ENCODE measurements around the gene MAML2. TPM values are rescaled to one million over a fixed set of nuclear protein-coding genes. Genes with fewer than 3 reads are reported as not detected.

The MAML2 gene
- total RNA-seq, 1 experiment from 2014 or later = 2.9 TPM

GRCh38 chr11:96134602-96135001 lies 208.4 kb downstream of the MAML2 start:
- H3K27me3 ChIP-seq (ENCODE audit: control insufficient read depth, insufficient read depth, low read length) = no peaks in the 10 kb centered on the region
- CTCF ChIA-PET = no interaction called here
- no peak for TF ChIP-seq POLR2AphosphoS5 (IDR thresholded peaks at IDR 0.05; ENCODE audit: low read depth, low read length)
- TF ChIP-seq SIN3A (IDR thresholded peaks at IDR 0.05; ENCODE audit: borderline replicate concordance, insufficient read depth, low read depth, low read length) = no peak
- no peak for TF ChIP-seq TCF7L2 (IDR thresholded peaks at IDR 0.05; ENCODE audit: low read depth, low read length)
- TF ChIP-seq REST (IDR thresholded peaks at IDR 0.05; ENCODE audit: insufficient read depth in 1 of 2, low read depth in 2 of 2, low read length in 1 of 2) = no peak
- TF ChIP-seq CTCF (IDR thresholded peaks at IDR 0.05) = no peak
- in situ Hi-C loops (cut with HindIII; ENCODE audit: low pct_unique_long_range_greater_than_20kb, low sequenced_read_pairs) (no loop called here), intact Hi-C loops (cut with micrococcal nuclease; ENCODE audit: unreplicated experiment) (no loop called here)
- H3K4me3 ChIP-seq (ENCODE audit: low read depth in 2 of 2, low read length in 2 of 2) = no peak overlapping the region
- POLR2A ChIA-PET = no interaction called here
- no peak for ATAC-seq
- H3K36me3 ChIP-seq (ENCODE audit: control insufficient read depth, insufficient read depth, low read length) = no peaks in the 10 kb centered on the region
- H3K4me1 ChIP-seq (ENCODE audit: control insufficient read depth, insufficient read depth, low read length) = no peaks in the 10 kb centered on the region
- no peaks in the 10 kb centered on the region for H3K9me3 ChIP-seq (ENCODE audit: control insufficient read depth, insufficient read depth, low read depth, low read length)
- no peak for DNase-seq (ENCODE audit: low read depth, low spot score)
- no peak overlapping the region for H3K27ac ChIP-seq (ENCODE audit: low read length)
- no TSS peak for BruUV-seq (replicated peaks)

GRCh38 chr11:96132437-96132836 lies 210.6 kb downstream of the MAML2 start:
- no peaks in the 10 kb centered on the region for H3K27me3 ChIP-seq (ENCODE audit: control insufficient read depth, insufficient read depth, low read length)
- H3K27ac ChIP-seq (ENCODE audit: low read length) = no peak overlapping the region
- H3K36me3 ChIP-seq (ENCODE audit: control insufficient read depth, insufficient read depth, low read length) = no peaks in the 10 kb centered on the region
- ChIA-PET POLR2A (no interaction called here), CTCF (interaction anchor here (0.5 kb wide), 1 partner anchor 11 kb away, joined by 8 read pairs; no protein-coding TSS in a partner anchor)
- ATAC-seq (peak; percentile 79), DNase-seq (ENCODE audit: low read depth, low spot score) (peak; percentile 30)
- no peak overlapping the region for H3K4me3 ChIP-seq (ENCODE audit: low read depth in 2 of 2, low read length in 2 of 2)
- TF ChIP-seq TCF7L2 (IDR thresholded peaks at IDR 0.05; ENCODE audit: low read depth, low read length) = no peak
- TF ChIP-seq POLR2AphosphoS5 (IDR thresholded peaks at IDR 0.05; ENCODE audit: low read depth, low read length) = no peak
- no peak for TF ChIP-seq REST (IDR thresholded peaks at IDR 0.05; ENCODE audit: insufficient read depth in 1 of 2, low read depth in 2 of 2, low read length in 1 of 2)
- TF ChIP-seq CTCF (IDR thresholded peaks at IDR 0.05) = no peak
- no peak for TF ChIP-seq SIN3A (IDR thresholded peaks at IDR 0.05; ENCODE audit: borderline replicate concordance, insufficient read depth, low read depth, low read length)
- no peaks in the 10 kb centered on the region for H3K4me1 ChIP-seq (ENCODE audit: control insufficient read depth, insufficient read depth, low read length)
- in situ Hi-C loops (cut with HindIII; ENCODE audit: low pct_unique_long_range_greater_than_20kb, low sequenced_read_pairs) (no loop called here), intact Hi-C loops (cut with micrococcal nuclease; ENCODE audit: unreplicated experiment) (no loop called here)
- no TSS peak for BruUV-seq (replicated peaks)
- H3K9me3 ChIP-seq (ENCODE audit: control insufficient read depth, insufficient read depth, low read depth, low read length) = no peaks in the 10 kb centered on the region

All from Panc1 (cell line).